ENCODE measurements around the gene SEMA3F.

Gene SEMA3F

GRCh38 chr3:50125541-50126286, 29.4 kb upstream of the SEMA3F start:
- TF ChIP-seq CTCF (conservative IDR thresholded peaks at IDR 0.05; ENCODE audit: low read length), result no peak
- DNase-seq (ENCODE audit: low read depth), result no peak
- no peak overlapping the region for H3K4me3 ChIP-seq (ENCODE audit: low read length)

GRCh38 chr3:50126287-50127211, 28.6 kb upstream of the SEMA3F start:
- H3K4me3 ChIP-seq (ENCODE audit: low read length), result no peak overlapping the region
- peak; percentile 63 for DNase-seq (ENCODE audit: low read depth)
- TF ChIP-seq CTCF (conservative IDR thresholded peaks at IDR 0.05; ENCODE audit: low read length), result no peak

DNA sequence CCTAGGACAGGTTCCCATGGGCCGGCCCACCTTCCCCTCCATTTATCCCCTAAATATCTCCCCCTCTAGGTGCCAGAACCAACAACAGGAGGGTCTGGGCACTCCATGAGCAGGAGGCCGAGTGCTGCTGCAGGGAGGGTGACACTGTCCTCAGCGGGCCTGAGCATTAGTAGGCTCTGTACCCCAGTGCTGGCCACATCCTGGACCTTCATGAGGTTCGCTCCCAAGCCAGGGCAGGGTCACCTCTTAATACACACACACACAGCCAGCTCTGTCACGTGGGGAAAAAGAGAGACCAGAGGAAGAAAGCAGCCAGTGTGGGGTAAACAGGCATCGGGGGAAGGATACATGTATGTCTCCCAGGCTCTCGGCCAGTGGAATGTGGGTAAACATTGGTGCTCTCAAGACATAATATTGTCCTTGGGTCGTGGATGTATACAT, 27.9 kb upstream of the SEMA3F start:
- DNase-seq (ENCODE audit: low read depth), result no peak
- H3K4me3 ChIP-seq (ENCODE audit: low read length), result no peak overlapping the region
- no peak for TF ChIP-seq CTCF (conservative IDR thresholded peaks at IDR 0.05; ENCODE audit: low read length)

DNA sequence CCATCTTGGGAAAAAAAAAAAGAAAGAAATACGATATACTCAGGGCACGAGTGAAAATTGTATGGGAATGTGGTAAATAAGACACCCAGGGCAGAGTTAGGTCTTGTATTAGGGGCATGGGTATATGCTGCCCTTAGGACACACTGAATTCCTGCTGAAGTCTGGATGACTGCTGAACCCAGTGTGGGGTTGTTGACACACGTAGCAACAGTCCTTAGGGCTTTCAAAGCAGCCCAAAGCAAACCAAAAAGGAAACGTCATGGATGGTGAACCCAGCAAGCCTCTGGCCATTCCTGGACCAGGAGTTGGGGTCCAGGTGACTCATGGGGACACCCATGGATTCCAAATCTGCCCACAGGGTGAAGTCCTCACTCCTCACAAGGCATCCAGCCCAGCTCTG, 27.1 kb upstream of the SEMA3F start:
- no peak for TF ChIP-seq CTCF (conservative IDR thresholded peaks at IDR 0.05; ENCODE audit: low read length)
- DNase-seq (ENCODE audit: low read depth), result no peak
- no peak overlapping the region for H3K4me3 ChIP-seq (ENCODE audit: low read length)

DNA sequence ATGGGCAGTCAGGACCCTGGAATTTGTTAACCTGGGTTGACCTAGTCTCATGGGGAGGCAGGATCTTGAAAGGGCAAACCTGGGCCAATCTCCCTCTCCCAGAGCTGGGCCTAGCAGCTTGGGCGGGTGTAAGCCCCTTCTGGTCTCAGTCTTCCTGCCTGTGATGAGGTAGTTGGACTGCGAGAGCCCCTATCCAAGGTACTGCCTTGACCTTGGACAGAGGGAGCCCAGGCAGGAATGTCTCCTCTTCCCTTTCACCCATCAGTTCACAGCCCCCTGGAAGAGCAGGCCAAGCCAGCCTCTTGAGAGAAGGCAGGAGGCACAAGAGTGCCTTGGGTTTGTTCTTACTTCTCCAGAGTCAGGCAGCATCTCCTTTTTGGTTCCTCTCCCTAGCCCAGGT, 24.7 kb upstream of the SEMA3F start:
- no peak overlapping the region for H3K4me3 ChIP-seq (ENCODE audit: low read length)
- no peak for DNase-seq (ENCODE audit: low read depth)
- no peak for TF ChIP-seq CTCF (conservative IDR thresholded peaks at IDR 0.05; ENCODE audit: low read length)

GRCh38 chr3:50132421-50133282, 22.5 kb upstream of the SEMA3F start:
- no peak overlapping the region for H3K4me3 ChIP-seq (ENCODE audit: low read length)
- no peak for TF ChIP-seq CTCF (conservative IDR thresholded peaks at IDR 0.05; ENCODE audit: low read length)
- no peak for DNase-seq (ENCODE audit: low read depth)

Measured in AG10803 (cell line).